Measurements from ENCODE around the gene IGSF23. TPM values are rescaled to one million over a fixed set of nuclear protein-coding genes. Genes with fewer than 3 reads are reported as not detected.
"Not testable (repeated sequence)": the region's sequence is repeated elsewhere in the genome, so short reads cannot be mapped to it uniquely, and the experiment has no call there.

Gene IGSF23
- total and polyA plus RNA-seq, 2 of the 13 experiments (the other 11 are each of a cell fraction or from before 2014, with no cell fraction given) = 2.3 to 8.8 TPM

DNA sequence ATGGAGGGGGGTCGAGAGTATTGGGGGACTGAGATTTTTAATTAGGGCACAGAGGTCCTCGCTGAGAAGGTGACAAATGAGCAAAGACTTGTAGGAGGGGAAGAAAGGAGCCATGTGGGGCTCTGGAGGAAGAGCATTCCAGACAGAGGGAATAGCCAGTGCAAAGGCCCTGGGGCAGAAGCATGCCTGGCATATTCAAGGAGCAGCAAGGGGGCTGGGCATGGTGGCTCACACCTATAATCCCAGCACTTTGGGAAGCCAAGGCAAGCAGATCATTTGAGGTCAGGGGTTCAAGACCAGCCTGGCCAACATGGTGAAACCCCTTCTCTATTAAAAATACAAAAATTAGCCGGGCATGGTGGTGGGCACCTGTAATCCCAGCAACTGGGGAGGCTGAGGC, 71.0 kb downstream of the IGSF23 start:
- H3K27me3 ChIP-seq (ENCODE audit: control insufficient read depth in 1 of 2, insufficient read depth in 2 of 2, low read length in 2 of 2); H4K20me1 ChIP-seq (ENCODE audit: insufficient read depth, low read length); DNase-seq (ENCODE audit: low spot score); POLR2A ChIA-PET; BruUV-seq (replicated peaks); in situ Hi-C loops (cut with HindIII; ENCODE audit: extremely low pct_ligation_motif_present, low pct_unique_long_range_greater_than_20kb); H3K4me3 ChIP-seq (replicated peaks in 1 of 3; ENCODE audit: insufficient read depth in 1 of 3, low read depth in 2 of 3, low read length in 3 of 3); H3K9me3 ChIP-seq (ENCODE audit: low read length); CTCF ChIA-PET (ENCODE audit: low intra/inter-chr PET ratio, low total read pairs); ATAC-seq; H3K27ac ChIP-seq (ENCODE audit: extremely low read length, insufficient read depth, low read length); intact Hi-C loops (cut with micrococcal nuclease; ENCODE audit: unreplicated experiment); FAIRE-seq; H3K9ac ChIP-seq (ENCODE audit: insufficient read depth, low read depth, low read length); H3K36me3 ChIP-seq (replicated peaks in 1 of 2; ENCODE audit: control insufficient read depth in 1 of 2, insufficient read depth in 2 of 2, low read length in 2 of 2); H3K4me2 ChIP-seq (ENCODE audit: low read depth, low read length); H2AFZ ChIP-seq (ENCODE audit: low read length); H3K79me2 ChIP-seq (ENCODE audit: insufficient read depth, low read length): not testable (repeated sequence)
- 0 out of 2 replicates have a peak, but pooled peaks have one; percentile 25 for TF ChIP-seq ZMYM3 (CRISPR knock-in tag; IDR thresholded peaks at IDR 0.05)
- WGBS (ENCODE audit: low lambda C conversion rate) = 91% methylated on average over 3 of the region's 3 CpGs
- H3K4me1 ChIP-seq (ENCODE audit: insufficient read depth, low read length) = peaks cover 23% of the 10 kb centered on the region

DNA sequence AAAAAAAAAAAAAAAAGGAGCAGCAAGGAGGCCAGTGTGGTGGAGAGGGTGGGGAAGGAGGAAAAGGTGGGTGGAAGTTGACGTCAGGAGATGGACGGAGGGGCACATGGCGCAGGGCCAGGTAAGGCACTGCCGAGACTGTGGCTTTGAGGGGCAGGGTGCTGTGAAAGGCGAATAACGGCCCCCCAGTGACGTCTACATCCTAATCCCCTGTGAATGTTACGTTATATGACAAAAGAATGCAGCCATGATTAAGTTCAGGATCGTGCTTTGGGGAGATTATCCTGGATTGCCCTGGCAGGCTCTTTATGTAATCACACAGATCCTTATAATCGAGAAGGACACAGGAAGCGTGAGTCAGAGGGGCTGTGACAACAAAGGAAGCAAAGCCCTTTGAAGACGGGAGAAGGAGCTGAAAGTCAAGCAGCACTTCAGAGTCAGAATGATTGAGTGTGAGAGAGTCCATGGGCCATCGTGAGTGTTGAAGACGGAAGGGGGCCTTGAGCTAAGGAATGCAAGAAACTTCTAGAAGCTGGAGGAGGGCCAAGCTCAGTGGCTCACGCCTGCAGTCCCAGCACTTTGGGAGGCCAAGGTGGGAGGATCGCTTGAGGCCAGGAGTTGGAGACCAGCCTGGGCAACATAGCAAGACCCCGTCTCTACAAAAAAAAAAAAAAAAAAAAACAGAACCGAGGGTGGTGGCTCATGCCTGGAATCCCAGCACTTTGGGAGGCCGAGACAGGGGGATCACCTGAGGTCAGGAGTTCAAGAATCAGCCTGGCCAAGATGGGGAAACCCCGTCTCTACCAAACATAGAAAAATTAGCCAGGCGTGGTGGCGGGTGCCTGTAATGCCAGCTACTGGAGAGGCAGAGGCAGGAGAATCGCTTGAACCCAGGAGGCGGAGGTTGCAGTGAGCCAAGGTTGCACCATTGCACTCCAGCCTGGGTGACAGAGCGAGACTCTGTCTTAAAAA, 71.8 kb downstream of the IGSF23 start:
- ChIA-PET CTCF (ENCODE audit: low intra/inter-chr PET ratio, low total read pairs) (no interaction called here), POLR2A (interaction anchor here (0.7 kb wide), 2 partner anchors 9 to 10 kb away, joined by 3 read pairs; no protein-coding TSS in a partner anchor)
- Histone ChIP-seq H3K27ac (ENCODE audit: extremely low read length, insufficient read depth, low read length) (no peak overlapping the region), H2AFZ (ENCODE audit: low read length) (no peak overlapping the region), H4K20me1 (ENCODE audit: insufficient read depth, low read length) (no peaks in the 10 kb centered on the region), H3K4me2 (ENCODE audit: low read depth, low read length) (no peak overlapping the region), H3K36me3 (replicated peaks in 1 of 2; ENCODE audit: control insufficient read depth in 1 of 2, insufficient read depth in 2 of 2, low read length in 2 of 2) (peaks cover 0 to 1% of the 10 kb centered on the region in 2 experiments; a peak in 1 of 5 replicates), H3K9me3 (ENCODE audit: low read length) (no peaks in the 10 kb centered on the region), H3K4me1 (ENCODE audit: insufficient read depth, low read length) (peaks cover 31% of the 10 kb centered on the region), H3K79me2 (ENCODE audit: insufficient read depth, low read length) (no peaks in the 10 kb centered on the region), H3K4me3 (replicated peaks in 1 of 3; ENCODE audit: insufficient read depth in 1 of 3, low read depth in 2 of 3, low read length in 3 of 3) (no peak overlapping the region), H3K9ac (ENCODE audit: insufficient read depth, low read depth, low read length) (no peak overlapping the region), H3K27me3 (ENCODE audit: control insufficient read depth in 1 of 2, insufficient read depth in 2 of 2, low read length in 2 of 2) (no peaks in the 10 kb centered on the region)
- ATAC-seq = no peak
- intact Hi-C loops (cut with micrococcal nuclease; ENCODE audit: unreplicated experiment) (no loop called here), in situ Hi-C loops (cut with HindIII; ENCODE audit: extremely low pct_ligation_motif_present, low pct_unique_long_range_greater_than_20kb) (loop anchor here (5.0 kb wide), 3 partner anchors 37 to 162 kb away; partner anchors contain the start of gene NECTIN2)
- FAIRE-seq = no peak
- WGBS (ENCODE audit: low lambda C conversion rate) = 63% methylated on average over 25 of the region's 25 CpGs
- no TSS peak for BruUV-seq (replicated peaks)
- peak; percentile 37 for DNase-seq (ENCODE audit: low spot score)
- TF ChIP-seq, protein P1, sequence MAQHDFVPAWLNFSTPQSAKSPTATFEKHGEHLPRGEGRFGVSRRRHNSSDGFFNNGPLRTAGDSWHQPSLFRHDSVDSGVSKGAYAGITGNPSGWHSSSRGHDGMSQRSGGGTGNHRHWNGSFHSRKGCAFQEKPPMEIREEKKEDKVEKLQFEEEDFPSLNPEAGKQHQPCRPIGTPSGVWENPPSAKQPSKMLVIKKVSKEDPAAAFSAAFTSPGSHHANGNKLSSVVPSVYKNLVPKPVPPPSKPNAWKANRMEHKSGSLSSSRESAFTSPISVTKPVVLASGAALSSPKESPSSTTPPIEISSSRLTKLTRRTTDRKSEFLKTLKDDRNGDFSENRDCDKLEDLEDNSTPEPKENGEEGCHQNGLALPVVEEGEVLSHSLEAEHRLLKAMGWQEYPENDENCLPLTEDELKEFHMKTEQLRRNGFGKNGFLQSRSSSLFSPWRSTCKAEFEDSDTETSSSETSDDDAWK (CRISPR knock-in tag; IDR thresholded peaks at IDR 0.05) = no peak
- TF ChIP-seq ARNTL (CRISPR knock-in tag; IDR thresholded peaks at IDR 0.05) (no peak), SYNCRIP (IDR thresholded peaks at IDR 0.05; ENCODE audit: insufficient read depth, low read depth, low read length) (no peak), MBD4 (IDR thresholded peaks at IDR 0.05; ENCODE audit: borderline replicate concordance, low read length) (no peak), MTF1 (CRISPR knock-in tag; IDR thresholded peaks at IDR 0.05) (no peak)
- TF ChIP-seq, protein P2, sequence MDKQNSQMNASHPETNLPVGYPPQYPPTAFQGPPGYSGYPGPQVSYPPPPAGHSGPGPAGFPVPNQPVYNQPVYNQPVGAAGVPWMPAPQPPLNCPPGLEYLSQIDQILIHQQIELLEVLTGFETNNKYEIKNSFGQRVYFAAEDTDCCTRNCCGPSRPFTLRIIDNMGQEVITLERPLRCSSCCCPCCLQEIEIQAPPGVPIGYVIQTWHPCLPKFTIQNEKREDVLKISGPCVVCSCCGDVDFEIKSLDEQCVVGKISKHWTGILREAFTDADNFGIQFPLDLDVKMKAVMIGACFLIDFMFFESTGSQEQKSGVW (CRISPR knock-in tag; IDR thresholded peaks at IDR 0.05; ENCODE audit: borderline replicate concordance) = no peak
- TF ChIP-seq, protein P3, sequence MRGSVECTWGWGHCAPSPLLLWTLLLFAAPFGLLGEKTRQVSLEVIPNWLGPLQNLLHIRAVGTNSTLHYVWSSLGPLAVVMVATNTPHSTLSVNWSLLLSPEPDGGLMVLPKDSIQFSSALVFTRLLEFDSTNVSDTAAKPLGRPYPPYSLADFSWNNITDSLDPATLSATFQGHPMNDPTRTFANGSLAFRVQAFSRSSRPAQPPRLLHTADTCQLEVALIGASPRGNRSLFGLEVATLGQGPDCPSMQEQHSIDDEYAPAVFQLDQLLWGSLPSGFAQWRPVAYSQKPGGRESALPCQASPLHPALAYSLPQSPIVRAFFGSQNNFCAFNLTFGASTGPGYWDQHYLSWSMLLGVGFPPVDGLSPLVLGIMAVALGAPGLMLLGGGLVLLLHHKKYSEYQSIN (CRISPR knock-in tag; IDR thresholded peaks at IDR 0.05; ENCODE audit: borderline replicate concordance) = no peak
- TF ChIP-seq, protein P4, sequence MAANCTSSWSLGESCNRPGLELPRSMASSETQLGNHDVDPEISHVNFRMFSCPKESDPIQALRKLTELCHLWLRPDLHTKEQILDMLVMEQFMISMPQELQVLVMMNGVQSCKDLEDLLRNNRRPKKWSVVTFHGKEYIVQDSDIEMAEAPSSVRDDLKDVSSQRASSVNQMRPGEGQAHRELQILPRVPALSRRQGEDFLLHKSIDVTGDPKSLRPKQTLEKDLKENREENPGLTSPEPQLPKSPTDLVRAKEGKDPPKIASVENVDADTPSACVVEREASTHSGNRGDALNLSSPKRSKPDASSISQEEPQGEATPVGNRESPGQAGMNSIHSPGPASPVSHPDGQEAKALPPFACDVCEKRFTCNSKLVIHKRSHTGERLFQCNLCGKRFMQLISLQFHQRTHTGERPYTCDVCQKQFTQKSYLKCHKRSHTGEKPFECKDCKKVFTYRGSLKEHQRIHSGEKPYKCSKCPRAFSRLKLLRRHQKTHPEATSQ (CRISPR knock-in tag; IDR thresholded peaks at IDR 0.05; ENCODE audit: borderline replicate concordance) = no peak
